Measurements from ENCODE around the gene RAPGEF4. TPM values are rescaled to one million over a fixed set of nuclear protein-coding genes. Genes with fewer than 3 reads are reported as not detected.

The RAPGEF4 gene
- total RNA-seq, 1 experiment from 2014 or later: 0.62 TPM

GRCh38 chr2:172917716-172918115, 182.1 kb downstream of the RAPGEF4 start:
- ChIA-PET CTCF (no interaction called here), POLR2A (no interaction called here)
- TF ChIP-seq TCF7L2 (IDR thresholded peaks at IDR 0.05; ENCODE audit: low read depth, low read length): no peak
- TF ChIP-seq REST (IDR thresholded peaks at IDR 0.05; ENCODE audit: insufficient read depth in 1 of 2, low read depth in 2 of 2, low read length in 1 of 2): no peak
- no peak for TF ChIP-seq POLR2AphosphoS5 (IDR thresholded peaks at IDR 0.05; ENCODE audit: low read depth, low read length)
- TF ChIP-seq CTCF (IDR thresholded peaks at IDR 0.05): no peak
- TF ChIP-seq SIN3A (IDR thresholded peaks at IDR 0.05; ENCODE audit: borderline replicate concordance, insufficient read depth, low read depth, low read length): no peak
- DNase-seq (ENCODE audit: low read depth, low spot score) (no peak), ATAC-seq (no peak)
- in situ Hi-C loops (cut with HindIII; ENCODE audit: low pct_unique_long_range_greater_than_20kb, low sequenced_read_pairs) (loop anchor here (25.0 kb wide), 1 partner anchor 105 kb away; no protein-coding TSS in a partner anchor), intact Hi-C loops (cut with micrococcal nuclease; ENCODE audit: unreplicated experiment) (no loop called here)
- BruUV-seq (replicated peaks): no TSS peak
- Histone ChIP-seq H3K27ac (ENCODE audit: low read length) (no peak overlapping the region), H3K4me1 (ENCODE audit: control insufficient read depth, insufficient read depth, low read length) (no peaks in the 10 kb centered on the region), H3K9me3 (ENCODE audit: control insufficient read depth, insufficient read depth, low read depth, low read length) (no peaks in the 10 kb centered on the region), H3K4me3 (ENCODE audit: low read depth in 2 of 2, low read length in 2 of 2) (no peak overlapping the region), H3K27me3 (ENCODE audit: control insufficient read depth, insufficient read depth, low read length) (peaks cover 6% of the 10 kb centered on the region; the same call in 1 of the 2 replicates), H3K36me3 (ENCODE audit: control insufficient read depth, insufficient read depth, low read length) (no peaks in the 10 kb centered on the region)

GRCh38 chr2:172919732-172920131, 184.1 kb downstream of the RAPGEF4 start:
- Histone ChIP-seq H3K9me3 (ENCODE audit: control insufficient read depth, insufficient read depth, low read depth, low read length) (no peaks in the 10 kb centered on the region), H3K27me3 (ENCODE audit: control insufficient read depth, insufficient read depth, low read length) (peaks cover 2% of the 10 kb centered on the region; the same call in 1 of the 2 replicates), H3K4me3 (ENCODE audit: low read depth in 2 of 2, low read length in 2 of 2) (no peak overlapping the region), H3K4me1 (ENCODE audit: control insufficient read depth, insufficient read depth, low read length) (no peaks in the 10 kb centered on the region), H3K27ac (ENCODE audit: low read length) (no peak overlapping the region), H3K36me3 (ENCODE audit: control insufficient read depth, insufficient read depth, low read length) (no peaks in the 10 kb centered on the region)
- no peak for DNase-seq (ENCODE audit: low read depth, low spot score)
- in situ Hi-C loops (cut with HindIII; ENCODE audit: low pct_unique_long_range_greater_than_20kb, low sequenced_read_pairs) (loop anchor here (25.0 kb wide), 1 partner anchor 107 kb away; no protein-coding TSS in a partner anchor), intact Hi-C loops (cut with micrococcal nuclease; ENCODE audit: unreplicated experiment) (no loop called here)
- BruUV-seq (replicated peaks): no TSS peak
- no peak for TF ChIP-seq TCF7L2 (IDR thresholded peaks at IDR 0.05; ENCODE audit: low read depth, low read length)
- no peak for TF ChIP-seq SIN3A (IDR thresholded peaks at IDR 0.05; ENCODE audit: borderline replicate concordance, insufficient read depth, low read depth, low read length)
- no peak for TF ChIP-seq REST (IDR thresholded peaks at IDR 0.05; ENCODE audit: insufficient read depth in 1 of 2, low read depth in 2 of 2, low read length in 1 of 2)
- TF ChIP-seq CTCF (IDR thresholded peaks at IDR 0.05): no peak
- TF ChIP-seq POLR2AphosphoS5 (IDR thresholded peaks at IDR 0.05; ENCODE audit: low read depth, low read length): no peak
- ATAC-seq: no peak
- ChIA-PET POLR2A (no interaction called here), CTCF (no interaction called here)

All from Panc1 (cell line).